Gastroesophageal sphincter (tissue), 3 donors: ENCODE results near the gene STK40.

ENCODE experiments used
- CTCF ChIP-seq, 4 experiments: fragments of 200-600 bp in 2 of 4; fragments of 450-650 bp in 2 of 4; sonication (generic) in 1 of 4; IDR thresholded peaks; one replicate each; pipeline ENCODE4 v1.5.1; 2017 to 2019; ENCODE audit warnings: antibody characterized with exemption in 4 of 4, mild to moderate bottlenecking in 2 of 4, moderate library complexity in 2 of 4
- EP300 ChIP-seq: sonication (generic); formaldehyde crosslinking; IDR thresholded peaks from one replicate; pipeline ENCODE4 v1.6.1; 2017; ENCODE audit warnings: antibody characterized with exemption, mild to moderate bottlenecking
- POLR2A ChIP-seq, 2 donors: fragments of 450-650 bp; IDR thresholded peaks; one replicate each; pipeline ENCODE4 v1.6.1; 2017; ENCODE audit warnings: antibody characterized with exemption in 2 of 2, mild to moderate bottlenecking in 2 of 2, moderate library complexity in 1 of 2
- POLR2AphosphoS5 ChIP-seq: sonication (generic); formaldehyde crosslinking; IDR thresholded peaks from one replicate; pipeline ENCODE4 v1.6.1; 2017; ENCODE audit warnings: antibody characterized with exemption

DNA sequence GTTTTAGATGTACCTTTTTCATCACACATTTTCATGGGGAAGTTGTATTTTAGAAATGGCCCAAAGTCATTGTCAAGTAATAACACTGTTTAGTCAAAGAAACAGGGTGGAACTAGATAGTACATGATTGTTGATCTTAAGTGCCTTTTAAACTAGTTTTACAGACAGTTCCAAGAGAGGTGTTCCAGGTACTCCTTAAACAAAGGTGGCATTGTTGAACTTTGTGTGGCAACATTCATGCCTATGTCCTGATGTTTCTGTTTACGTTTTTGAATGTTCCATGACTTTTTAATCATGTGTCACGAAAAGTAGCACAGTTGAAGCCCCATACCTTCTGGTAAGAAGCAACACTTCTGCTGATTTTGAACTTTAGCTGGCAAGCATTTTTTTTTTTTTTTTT, 88.7 kb downstream of the STK40 start:
- TF ChIP-seq EP300: no peak
- TF ChIP-seq POLR2AphosphoS5: no peak
- TF ChIP-seq CTCF (IDR thresholded peaks at IDR 0.05): no peak
- TF ChIP-seq POLR2A (IDR thresholded peaks at IDR 0.05): no peak
